ENCODE results near the gene SPARCL1. TPM values are rescaled to one million over a fixed set of nuclear protein-coding genes. Genes with fewer than 3 reads are reported as not detected.

Gene SPARCL1
- total RNA-seq, 2 donors from 2014 or later: 836 to 868 TPM

GRCh38 chr4:87542734-87543312 is 13.6 kb upstream of the SPARCL1 start:
- no peak for DNase-seq (ENCODE audit: low spot score)
- intact Hi-C loops (cut with DNase I): loop anchor here (5.0 to 10.0 kb wide), 2 partner anchors 142 to 304 kb away; no protein-coding TSS in a partner anchor

GRCh38 chr4:87541956-87542709 is 13.0 kb upstream of the SPARCL1 start:
- no peak for DNase-seq (ENCODE audit: low spot score)
- intact Hi-C loops (cut with DNase I): loop anchor here (5.0 to 10.0 kb wide), 2 partner anchors 143 to 305 kb away; no protein-coding TSS in a partner anchor

DNA sequence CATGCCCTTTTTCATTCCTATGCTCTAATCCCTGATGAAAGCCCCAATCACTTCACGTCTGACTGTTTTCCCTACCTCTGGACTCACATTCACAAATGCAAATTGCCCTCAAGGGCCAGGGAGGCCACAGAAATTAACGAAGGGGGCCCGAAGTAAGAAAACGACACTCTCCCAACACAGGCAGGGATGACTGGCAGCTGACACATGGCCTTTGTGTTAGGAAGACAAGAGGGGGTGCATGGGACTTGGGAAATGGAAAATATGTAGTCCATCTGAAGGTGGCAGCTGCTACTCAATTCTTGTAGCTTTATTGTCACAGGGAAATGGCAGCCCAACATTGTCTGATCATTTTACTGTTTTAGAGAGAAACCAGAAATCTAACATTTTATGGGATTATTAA is 12.3 kb upstream of the SPARCL1 start:
- intact Hi-C loops (cut with DNase I): loop anchor here (5.0 to 10.0 kb wide), 2 partner anchors 143 to 306 kb away; no protein-coding TSS in a partner anchor
- no peak for DNase-seq (ENCODE audit: low spot score)

DNA sequence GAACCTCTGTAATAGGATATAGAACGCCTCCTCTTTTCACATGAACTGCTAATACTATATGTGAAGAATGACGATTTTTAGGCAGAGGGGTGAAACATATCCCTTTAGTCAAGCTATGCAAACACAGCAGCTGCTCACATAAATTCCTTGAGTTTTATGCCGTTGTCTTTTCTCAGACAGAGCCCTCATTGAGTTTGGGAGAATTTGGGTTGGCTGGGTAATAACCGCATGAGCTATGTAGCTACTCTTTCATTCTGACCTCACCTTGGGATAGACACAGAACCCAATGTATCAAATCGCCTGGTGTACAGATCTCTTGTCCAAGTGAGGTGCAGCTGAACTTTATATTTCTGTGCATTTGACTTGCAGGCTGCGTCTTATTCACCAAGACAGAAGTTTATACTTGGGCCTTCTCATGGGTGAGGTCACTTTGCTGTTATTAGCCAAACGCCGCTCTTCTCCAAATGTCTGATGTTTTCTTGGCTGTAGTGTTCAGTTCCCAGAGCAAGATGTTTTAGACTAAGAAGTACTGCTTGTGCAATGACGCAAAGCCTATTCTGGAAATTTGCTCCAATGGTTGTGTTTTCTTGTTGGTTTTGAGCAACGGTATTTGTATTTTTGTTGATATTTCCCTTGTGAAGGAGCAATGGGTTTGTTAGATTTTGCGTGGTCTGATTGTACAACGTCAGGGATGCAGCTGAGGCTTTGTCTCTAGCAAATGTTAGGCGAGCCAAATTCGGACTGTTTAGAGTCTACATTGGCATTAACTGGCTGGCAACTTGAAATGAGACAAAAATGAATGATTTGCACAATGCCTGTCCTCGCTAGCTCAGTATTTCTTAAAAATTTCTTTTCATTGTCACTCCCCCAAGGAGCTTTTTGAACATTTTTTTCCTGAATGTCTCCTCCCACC is 11.2 kb upstream of the SPARCL1 start:
- DNase-seq (ENCODE audit: low spot score): no peak
- intact Hi-C loops (cut with DNase I): loop anchor here (5.0 to 10.0 kb wide), 2 partner anchors 144 to 307 kb away; no protein-coding TSS in a partner anchor

- no peak for DNase-seq (ENCODE audit: low spot score)
- intact Hi-C loops (cut with DNase I): no loop called here
Observed at GRCh38 chr4:87532907-87533306, 3.7 kb upstream of the SPARCL1 start.

GRCh38 chr4:87532109-87532508 is 2.9 kb upstream of the SPARCL1 start:
- intact Hi-C loops (cut with DNase I): no loop called here
- DNase-seq (ENCODE audit: low spot score): no peak

GRCh38 chr4:87531621-87532020 is 2.4 kb upstream of the SPARCL1 start:
- DNase-seq (ENCODE audit: low spot score): no peak
- intact Hi-C loops (cut with DNase I): no loop called here

- intact Hi-C loops (cut with DNase I): no loop called here
- DNase-seq (ENCODE audit: low spot score): peak; percentile 83
Observed at GRCh38 chr4:87530868-87531267, 1.7 kb upstream of the SPARCL1 start.

DNA sequence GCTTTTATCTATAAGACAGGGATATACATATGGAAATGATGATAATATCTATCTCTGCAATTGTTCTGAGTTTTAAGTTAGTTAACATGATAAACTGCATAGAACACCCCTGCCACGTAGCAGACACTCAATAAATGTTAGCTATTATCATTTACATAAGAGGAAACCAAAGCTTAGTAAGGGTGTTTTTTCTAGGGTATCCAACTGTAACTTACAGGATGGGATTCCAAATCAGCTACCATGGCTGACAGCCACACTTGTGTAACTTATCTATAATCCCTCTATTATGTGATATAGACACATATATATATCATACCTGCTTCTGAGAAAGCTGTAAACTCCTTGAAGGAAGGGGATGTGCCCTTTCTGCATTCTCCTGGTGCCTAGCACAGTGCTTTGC is 1.1 kb upstream of the SPARCL1 start:
- intact Hi-C loops (cut with DNase I): no loop called here
- DNase-seq (ENCODE audit: low spot score): no peak

GRCh38 chr4:87527431-87528220 is 1.6 kb downstream of the SPARCL1 start:
- DNase-seq (ENCODE audit: low spot score): no peak
- intact Hi-C loops (cut with DNase I): no loop called here

GRCh38 chr4:87525636-87526295 is 3.4 kb downstream of the SPARCL1 start:
- DNase-seq (ENCODE audit: low spot score): no peak

GRCh38 chr4:87524456-87524855 is 4.7 kb downstream of the SPARCL1 start:
- intact Hi-C loops (cut with DNase I): no loop called here

More at GRCh38 chr4:87525636-87526295, 3.4 kb downstream of the SPARCL1 start:
- intact Hi-C loops (cut with DNase I): no loop called here

DNA sequence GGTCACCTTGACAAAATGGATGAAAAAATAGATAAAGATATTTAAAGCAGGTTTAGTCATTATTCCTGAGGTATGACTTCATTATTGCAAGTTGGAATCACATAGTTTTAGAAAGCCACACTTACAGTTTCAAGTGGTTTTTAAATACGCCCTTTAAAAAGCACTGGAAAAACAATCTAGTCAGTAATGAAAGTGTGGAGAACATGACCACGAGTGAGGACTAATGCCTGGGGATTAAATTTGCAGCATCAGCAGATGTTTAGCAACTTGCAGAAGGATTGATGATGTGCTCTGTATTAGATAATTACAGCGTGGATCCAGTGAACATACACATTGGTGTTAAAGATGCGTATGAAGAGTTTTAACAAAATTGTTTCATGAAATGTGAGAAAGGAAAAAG is 5.9 kb downstream of the SPARCL1 start:
- no peak for DNase-seq (ENCODE audit: low spot score)
- intact Hi-C loops (cut with DNase I): no loop called here

More at GRCh38 chr4:87524456-87524855, 4.7 kb downstream of the SPARCL1 start:
- DNase-seq (ENCODE audit: low spot score): no peak

DNA sequence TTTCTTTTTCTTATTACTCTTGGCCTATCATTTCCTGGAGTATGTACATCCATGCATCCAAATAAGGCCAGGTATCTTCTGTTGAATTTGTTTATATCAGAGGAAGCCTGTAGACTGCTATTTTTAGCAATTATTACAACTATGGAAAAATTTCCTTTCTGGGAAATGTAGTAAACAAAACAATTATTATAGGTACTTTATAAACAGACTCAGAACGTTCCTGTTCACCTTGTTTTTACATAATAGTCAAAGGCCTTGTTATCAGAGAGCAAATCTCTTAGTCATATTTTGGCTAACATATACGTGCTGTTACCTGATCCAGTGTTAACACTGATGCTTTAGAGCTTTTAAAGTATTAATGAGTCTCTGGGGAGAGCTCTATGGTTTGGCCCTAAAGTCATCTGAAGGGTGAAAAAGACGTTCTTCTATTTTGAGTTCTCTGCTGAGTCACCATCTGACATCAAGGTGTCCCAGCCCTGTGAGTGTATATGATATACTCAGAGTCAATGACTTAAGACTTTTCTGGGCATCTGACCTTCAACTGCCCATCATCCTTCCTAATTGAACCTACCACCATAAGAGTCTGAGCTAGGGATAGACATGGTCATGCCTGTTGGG is 7.3 kb downstream of the SPARCL1 start:
- intact Hi-C loops (cut with DNase I): no loop called here
- DNase-seq (ENCODE audit: low spot score): no peak

- intact Hi-C loops (cut with DNase I): no loop called here
- no peak for DNase-seq (ENCODE audit: low spot score)
Observed at GRCh38 chr4:87521319-87521718, 7.9 kb downstream of the SPARCL1 start.

DNA sequence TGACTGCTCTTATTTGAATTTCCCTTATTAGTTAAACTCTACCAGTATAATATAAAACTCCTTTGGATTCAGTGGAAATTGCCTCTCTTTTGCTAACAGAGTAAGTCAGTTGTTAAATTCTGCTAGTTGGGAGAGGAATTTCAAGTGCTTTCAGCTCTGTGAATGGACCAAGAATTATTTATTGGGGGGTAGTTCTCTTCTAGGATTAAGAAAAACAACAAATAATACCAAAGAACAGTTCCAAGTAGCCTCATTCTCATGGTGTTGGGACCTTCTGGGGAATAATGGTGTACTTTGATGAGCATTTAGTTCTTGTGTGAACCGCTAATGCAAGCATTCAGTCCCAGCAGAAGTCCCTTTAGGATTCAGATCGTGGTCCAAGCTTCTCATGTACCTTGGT is 11.6 kb downstream of the SPARCL1 start:
- DNase-seq (ENCODE audit: low spot score): no peak
- intact Hi-C loops (cut with DNase I): no loop called here

DNA sequence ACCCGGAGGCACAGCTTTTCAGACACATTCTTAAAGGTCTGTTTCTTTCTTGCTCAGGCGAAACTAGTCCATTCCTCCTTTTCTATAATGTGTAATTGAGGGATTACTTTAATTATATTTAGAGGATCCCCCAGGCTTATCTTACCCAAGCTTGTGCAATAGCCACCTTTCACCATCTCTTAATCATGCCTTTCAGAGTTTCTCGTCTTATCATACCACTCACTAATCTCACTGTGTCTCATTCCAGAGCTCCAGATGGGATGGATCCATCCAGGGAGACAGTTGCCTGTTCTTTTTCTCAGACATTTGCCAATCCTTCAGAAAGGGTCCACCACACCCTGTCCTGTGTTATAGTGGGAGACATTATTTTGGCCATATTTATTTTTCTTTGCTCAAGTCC is 12.5 kb downstream of the SPARCL1 start:
- no peak for DNase-seq (ENCODE audit: low spot score)
- intact Hi-C loops (cut with DNase I): no loop called here

DNA sequence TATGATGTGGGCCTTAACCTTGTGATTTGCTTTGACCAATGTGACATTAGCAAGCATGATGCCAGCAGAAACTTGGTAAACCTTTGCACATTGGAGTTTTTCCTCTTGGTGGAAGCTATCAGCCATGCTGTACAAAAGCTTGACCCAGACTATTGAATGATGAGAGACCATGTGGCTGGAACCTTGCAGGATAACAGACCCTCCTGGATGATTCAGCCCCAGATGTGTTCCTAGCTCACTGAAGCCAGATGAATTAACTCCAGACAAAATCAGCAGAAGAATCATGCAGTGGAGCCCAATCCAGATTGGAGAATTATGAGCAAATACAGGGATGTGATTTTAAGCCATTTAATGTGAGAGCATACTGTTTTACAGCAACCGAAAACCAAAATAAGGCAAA is 16.8 kb downstream of the SPARCL1 start:
- DNase-seq (ENCODE audit: low spot score): no peak
- intact Hi-C loops (cut with DNase I): no loop called here
